HepG2 (cell line): ENCODE data around the gene POC1B. TPM values are rescaled to one million over a fixed set of nuclear protein-coding genes. Genes with fewer than 3 reads are reported as not detected.

Source experiments
- ATF5 ChIP-seq: sonication (generic); formaldehyde crosslinking; IDR thresholded peaks from 2 replicates; pipeline ENCODE4 v1.4.0; 2020; ENCODE audit warnings: mild to moderate bottlenecking, low read depth, missing genetic modification reagents
- CBFB ChIP-seq: sonication (generic); formaldehyde crosslinking; IDR thresholded peaks from 2 replicates; pipeline ENCODE4 v1.4.0; 2020; ENCODE audit warnings: missing genetic modification reagents
- CTCF ChIP-seq: sonication (generic); formaldehyde crosslinking; IDR thresholded peaks from 2 replicates; pipeline ENCODE4 v1.5.0; 2020; ENCODE audit warnings: mild to moderate bottlenecking, missing genetic modification reagents, moderate library complexity
- GRHL1 ChIP-seq: sonication (generic); formaldehyde crosslinking; conservative IDR thresholded peaks from 2 replicates; pipeline ENCODE4 v1.8.0; 2022; ENCODE audit warnings: missing genetic modification reagents
- HMG20A ChIP-seq: IDR thresholded peaks from 2 replicates; pipeline ENCODE4 v1.6.1; 2016; ENCODE audit warnings: borderline replicate concordance
- JDP2 ChIP-seq: sonication (generic); formaldehyde crosslinking; IDR thresholded peaks from 2 replicates; pipeline ENCODE4 v1.8.1; 2022; ENCODE audit warnings: missing genetic modification reagents, borderline replicate concordance
- KLF9 ChIP-seq: IDR thresholded peaks from 2 replicates; pipeline ENCODE4 v1.6.1; 2016; ENCODE audit warnings: low read depth
- MXI1 ChIP-seq: IDR thresholded peaks from 3 replicates; pipeline ENCODE4 v1.6.1; 2012; ENCODE audit warnings: low read depth, low read length, inconsistent platforms, borderline replicate concordance
- NPAS2 ChIP-seq: sonication (generic); formaldehyde crosslinking; IDR thresholded peaks from 2 replicates; pipeline ENCODE4 v1.8.0; 2022; ENCODE audit warnings: mild to moderate bottlenecking, missing genetic modification reagents, borderline replicate concordance
- RFX3 ChIP-seq: IDR thresholded peaks from 2 replicates; pipeline ENCODE4 v1.6.1; 2016; ENCODE audit warnings: missing biosample characterization, missing genetic modification reagents
- SMAD3 ChIP-seq: sonication (generic); formaldehyde crosslinking; IDR thresholded peaks from 2 replicates; pipeline ENCODE4 v1.4.0; 2020; ENCODE audit warnings: missing genetic modification reagents
- SMC3 ChIP-seq: IDR thresholded peaks from 2 replicates; pipeline ENCODE4 v1.6.1; 2011; ENCODE audit warnings: low read length, improper control_type of control experiment
- TEF ChIP-seq: sonication (generic); formaldehyde crosslinking; IDR thresholded peaks from 2 replicates; pipeline ENCODE4 v1.5.0; 2020; ENCODE audit warnings: missing genetic modification reagents
- TFAP4 ChIP-seq: sonication (generic); IDR thresholded peaks from 2 replicates; pipeline ENCODE4 v1.6.1; 2016; ENCODE audit warnings: low read depth, borderline replicate concordance
- TRAFD1 ChIP-seq: sonication (generic); formaldehyde crosslinking; IDR thresholded peaks from 2 replicates; pipeline ENCODE4 v1.5.1; 2020; ENCODE audit warnings: missing genetic modification reagents, mild to moderate bottlenecking, borderline replicate concordance
- ZBTB33 ChIP-seq: sonication (generic); formaldehyde crosslinking; IDR thresholded peaks from 2 replicates; pipeline ENCODE4 v1.4.0; 2020; ENCODE audit warnings: missing genetic modification reagents
- ZNF292 ChIP-seq: sonication (generic); formaldehyde crosslinking; IDR thresholded peaks from 2 replicates; pipeline ENCODE4 v1.8.1; 2022; ENCODE audit warnings: mild to moderate bottlenecking, low read depth, missing genetic modification reagents, borderline replicate concordance
- ZNF562 ChIP-seq: sonication (generic); formaldehyde crosslinking; IDR thresholded peaks from 2 replicates; pipeline ENCODE4 v1.8.0; 2022; ENCODE audit warnings: missing genetic modification reagents, borderline replicate concordance
- polyA plus RNA-seq, 8 experiments: library from polyadenylated mRNA; depleted of rRNA in 3 of 8; stranded (reverse) in 7 of 8; unstranded in 1 of 8; fragments of >200 nt; fragmentation: Illumina TruSeq in 4 of 8; extraction: Trizol in 4 of 8; gene quantifications; 2 replicates each; pipeline versions ENCODE4 v1.2.1 to v1.2.3, GENCODE V29; 2011 to 2016; ENCODE audit warnings: low read depth in 4 of 8, missing spikeins in 1 of 8, mixed read lengths in 1 of 8; ENCODE audit not compliant: insufficient read depth in 1 of 8
- total RNA-seq, 5 experiments: library from RNA; depleted of rRNA; stranded (reverse); fragments of >200 nt; fragmentation: Illumina TruSeq; extraction: Trizol; gene quantifications; 2 replicates each; pipeline ENCODE4 v1.2.3, GENCODE V29; 2016; ENCODE audit warnings: low read depth in 1 of 5

POC1B gene
- total and polyA plus RNA-seq, 2 of the 13 experiments (the other 11 are each of a cell fraction or from before 2014, with no cell fraction given), result 9.3 to 11.0 TPM

GRCh38 chr12:89492883-89493282 lies 33.0 kb downstream of the POC1B start (continued):
- TF ChIP-seq GRHL1 (CRISPR knock-in tag), result no peak
- no peak for TF ChIP-seq NPAS2 (CRISPR knock-in tag)
- TF ChIP-seq TRAFD1 (CRISPR knock-in tag), result no peak
- no peak for TF ChIP-seq CBFB
- peak; percentile 52; the same call in 1 of the 2 replicates for TF ChIP-seq HMG20A (CRISPR knock-in tag)
- TF ChIP-seq TFAP4, result no peak
- TF ChIP-seq CTCF (CRISPR knock-in tag), result no peak
- no peak for TF ChIP-seq ATF5 (CRISPR knock-in tag)
- no peak for TF ChIP-seq SMAD3 (CRISPR knock-in tag)
- no peak for TF ChIP-seq ZNF562 (CRISPR knock-in tag)
- TF ChIP-seq SMC3, result no peak
- TF ChIP-seq RFX3, result no peak
- TF ChIP-seq JDP2, result no peak
- TF ChIP-seq MXI1, result no peak
- no peak for TF ChIP-seq KLF9 (CRISPR knock-in tag)
- no peak for TF ChIP-seq ZNF292 (CRISPR knock-in tag)
- no peak for TF ChIP-seq TEF (CRISPR knock-in tag)
- TF ChIP-seq ZBTB33 (CRISPR knock-in tag), result no peak
